Measurements from ENCODE around the gene CHTF18. TPM values are rescaled to one million over a fixed set of nuclear protein-coding genes. Genes with fewer than 3 reads are reported as not detected.
A peak's percentile ranks its signal among the peaks of the same experiment; 100 is the strongest.

Gene CHTF18
- total and polyA plus RNA-seq, 2 experiments from 2014 or later: 61.3 to 129 TPM

- TF ChIP-seq POLR2AphosphoS5 (IDR thresholded peaks at IDR 0.05; ENCODE audit: low read depth) (0 out of 2 replicates have a peak, but pooled peaks have one; percentile 14), CREB1 (CRISPR knock-in tag; IDR thresholded peaks at IDR 0.05; ENCODE audit: low read depth) (no peak)
- H3K4me1 ChIP-seq (ENCODE audit: insufficient read depth): no peaks in the 10 kb centered on the region
- no peak overlapping the region for H3K4me2 ChIP-seq
- no peak overlapping the region for H3K4me3 ChIP-seq
- Mint-ChIP-seq H3K27me3 (ENCODE audit: insufficient read depth, low read depth, poor library complexity) (peaks cover 13% of the 10 kb centered on the region), H3K27ac (no peak overlapping the region), H3K4me3 (no peak overlapping the region), H3K4me1 (no peaks in the 10 kb centered on the region), H3K36me3 (ENCODE audit: low read depth) (peaks cover 2% of the 10 kb centered on the region; the same call in 1 of the 3 replicates), H3K9me3 (no peaks in the 10 kb centered on the region)
- H3K9me2 ChIP-seq (ENCODE audit: insufficient read depth): no peaks in the 10 kb centered on the region
- ATAC-seq (no peak), DNase-seq (ENCODE audit: low spot score) (no peak)
- H3K79me2 ChIP-seq (replicated peaks; ENCODE audit: insufficient read depth): no peaks in the 10 kb centered on the region; the same call in 1 of the 2 replicates
- no peaks in the 10 kb centered on the region for H3K36me3 ChIP-seq (ENCODE audit: insufficient read depth)
- 0 out of 2 replicates have a peak, but pooled peaks cover 3% of the 10 kb centered on the region for H3F3A ChIP-seq (replicated peaks; ENCODE audit: low read depth)
- no peaks in the 10 kb centered on the region for H3K27me3 ChIP-seq (ENCODE audit: insufficient read depth)
- H2AFZ ChIP-seq: no peak overlapping the region
- no peak overlapping the region for H3K27ac ChIP-seq (ENCODE audit: low read depth)
- no peaks in the 10 kb centered on the region; the same call in 1 of the 2 replicates for H4K20me1 ChIP-seq (replicated peaks; ENCODE audit: insufficient read depth)
Observed at GRCh38 chr16:783404-784161, 4.8 kb upstream of the CHTF18 start.

GRCh38 chr16:784431-784830, 4.0 kb upstream of the CHTF18 start:
- H3K4me3 ChIP-seq: no peak overlapping the region
- no peak overlapping the region for H3K4me2 ChIP-seq
- ATAC-seq (no peak), DNase-seq (ENCODE audit: low spot score) (no peak)
- H2AFZ ChIP-seq: no peak overlapping the region
- no peaks in the 10 kb centered on the region for H3F3A ChIP-seq (replicated peaks; ENCODE audit: low read depth)
- H3K27me3 ChIP-seq (ENCODE audit: insufficient read depth): no peaks in the 10 kb centered on the region
- H3K9me2 ChIP-seq (ENCODE audit: insufficient read depth): no peaks in the 10 kb centered on the region
- no peak overlapping the region for H3K27ac ChIP-seq (ENCODE audit: low read depth)
- peaks cover 13% of the 10 kb centered on the region for H3K27me3 Mint-ChIP-seq (ENCODE audit: insufficient read depth, low read depth, poor library complexity)
- no peak overlapping the region for H3K4me3 Mint-ChIP-seq
- peaks cover 5% of the 10 kb centered on the region; the same call in 1 of the 2 replicates for H3K79me2 ChIP-seq (replicated peaks; ENCODE audit: insufficient read depth)
- no peaks in the 10 kb centered on the region for H3K4me1 Mint-ChIP-seq
- H3K36me3 Mint-ChIP-seq (ENCODE audit: low read depth): peaks cover 2% of the 10 kb centered on the region; the same call in 1 of the 3 replicates
- no peaks in the 10 kb centered on the region for H3K36me3 ChIP-seq (ENCODE audit: insufficient read depth)
- TF ChIP-seq ZNF331 (CRISPR knock-in tag; IDR thresholded peaks at IDR 0.05; ENCODE audit: low read depth) (no peak), STAT1 (IDR thresholded peaks at IDR 0.05; ENCODE audit: unreplicated experiment) (no peak), CREB1 (CRISPR knock-in tag; IDR thresholded peaks at IDR 0.05; ENCODE audit: low read depth) (no peak), CTCF (conservative IDR thresholded peaks at IDR 0.05; ENCODE audit: low read depth in 2 of 2) (no peak), EZH2 (IDR thresholded peaks at IDR 0.05; ENCODE audit: low read depth, unreplicated experiment) (no peak), ZNF114 (CRISPR knock-in tag; IDR thresholded peaks at IDR 0.05) (no peak), POLR2AphosphoS5 (IDR thresholded peaks at IDR 0.05; ENCODE audit: low read depth) (no peak)
- no peaks in the 10 kb centered on the region for H3K4me1 ChIP-seq (ENCODE audit: insufficient read depth)
- peaks cover 5% of the 10 kb centered on the region; the same call in 1 of the 2 replicates for H4K20me1 ChIP-seq (replicated peaks; ENCODE audit: insufficient read depth)
- H3K27ac Mint-ChIP-seq: no peak overlapping the region
- no peaks in the 10 kb centered on the region for H3K9me3 Mint-ChIP-seq
